HG02852 (cell line): ENCODE data around the gene TNC.

ENCODE experiments used
- ATAC-seq: cut with Tn5 transposase; IDR thresholded peaks from one replicate; pipeline ENCODE4 v1.9.1; 2021; ENCODE audit warnings: mild to moderate bottlenecking, moderate library complexity; ENCODE audit not compliant: unreplicated experiment

TNC gene

DNA sequence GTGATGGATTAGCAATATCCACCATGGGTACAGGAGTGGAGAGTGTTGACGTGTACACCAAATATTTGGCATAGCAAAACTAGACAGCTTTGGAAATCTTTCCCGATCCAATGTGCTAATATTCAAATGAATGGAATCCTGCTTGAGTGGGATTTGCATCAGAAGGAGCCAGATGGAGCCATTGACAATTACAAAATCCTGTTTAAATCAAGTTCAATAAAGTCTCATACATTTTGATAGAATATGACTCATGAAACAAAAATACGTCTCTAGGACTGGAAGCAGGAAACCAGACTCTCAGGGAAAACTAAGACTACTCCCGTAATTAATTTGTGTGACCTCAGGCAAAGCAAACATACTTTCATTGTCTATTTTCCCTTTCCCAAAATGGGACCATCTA lies 13.0 kb downstream of the TNC start:
- no peak for ATAC-seq

DNA sequence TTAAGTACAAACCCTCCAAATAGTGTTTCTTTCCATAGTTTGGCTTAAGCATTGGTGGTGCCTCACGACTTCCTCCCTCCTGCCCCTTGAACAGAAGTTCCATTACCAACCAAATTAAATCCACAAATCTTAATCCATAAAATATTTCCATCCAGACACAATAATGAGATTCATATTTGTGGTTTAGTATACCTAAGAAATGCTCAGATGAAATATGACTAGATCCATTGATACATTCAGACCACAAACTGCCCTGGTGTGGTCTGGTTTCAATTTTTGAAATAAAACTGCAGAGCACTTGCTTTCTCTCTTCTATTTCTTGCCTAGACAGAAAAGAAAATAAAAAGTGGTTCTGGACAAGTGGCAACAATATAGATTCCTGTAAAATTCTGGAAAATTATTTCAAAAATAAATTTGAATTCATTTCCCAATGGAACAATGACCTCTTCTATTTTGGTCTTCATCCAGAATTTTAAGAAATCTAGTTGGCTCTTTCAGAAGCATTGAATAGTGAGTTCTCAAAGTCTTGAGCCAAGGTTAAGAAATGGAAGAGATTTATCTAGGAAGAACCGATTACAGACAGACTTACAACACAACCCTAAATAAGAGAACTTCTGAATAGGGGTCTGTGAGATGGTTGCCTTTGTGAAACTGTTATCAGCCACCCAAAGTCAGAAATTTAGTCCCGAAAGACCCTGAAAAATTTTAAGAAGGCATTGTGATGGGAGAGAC lies 14.0 kb downstream of the TNC start:
- no peak for ATAC-seq

DNA sequence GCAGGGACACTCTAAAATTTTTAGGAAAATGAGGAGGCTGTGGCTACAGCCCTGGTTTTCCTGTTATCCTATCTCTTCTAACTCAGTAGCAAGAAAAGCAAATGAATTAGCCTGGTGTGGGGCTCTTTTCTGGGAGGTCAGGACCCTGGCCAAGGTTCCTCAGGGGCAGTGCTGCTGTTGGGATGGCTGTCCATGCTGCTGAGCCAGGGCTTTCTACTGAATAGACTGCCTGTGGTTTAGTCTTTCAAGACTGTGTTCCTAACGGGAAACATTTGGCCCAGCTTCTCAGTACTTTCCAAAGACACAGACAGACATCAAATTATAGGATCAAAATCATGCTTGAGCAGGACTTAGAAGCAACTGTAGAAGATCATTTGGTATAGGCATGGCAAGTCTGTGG lies 18.1 kb downstream of the TNC start:
- ATAC-seq: no peak

DNA sequence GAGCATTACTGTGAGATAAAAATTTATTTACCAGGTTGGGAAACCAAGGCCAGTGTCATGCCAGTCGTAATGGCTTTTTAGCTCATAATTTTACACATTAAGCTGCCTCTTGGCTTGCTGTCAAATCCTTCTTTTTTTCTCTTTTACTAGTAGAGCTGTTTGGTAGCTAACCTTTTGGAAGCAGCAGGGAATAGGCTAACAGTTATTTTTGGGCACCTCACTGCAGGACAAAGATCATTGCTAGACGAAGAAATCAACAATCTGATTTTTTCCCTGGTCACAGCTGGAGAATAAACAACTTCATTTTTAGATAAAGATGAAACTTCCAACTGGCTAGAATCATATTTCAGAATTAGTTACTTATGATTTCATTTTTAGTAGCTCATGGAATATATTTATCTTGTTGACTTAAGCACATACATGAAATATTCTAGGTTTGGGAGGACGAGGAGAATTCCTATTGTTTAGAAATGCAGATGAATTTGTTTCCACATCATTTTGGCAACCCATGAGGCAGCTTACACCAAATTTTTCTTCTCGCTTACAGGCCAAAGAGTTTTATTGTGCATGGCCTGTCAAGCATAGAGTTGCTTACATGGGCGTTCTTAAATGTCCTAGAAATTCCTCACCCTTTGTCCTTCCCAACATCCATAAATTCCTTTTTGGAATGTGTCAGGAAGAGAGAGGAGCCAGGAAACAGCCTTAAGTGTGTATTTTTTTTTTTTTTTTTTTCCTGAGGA lies 19.6 kb downstream of the TNC start:
- no peak for ATAC-seq

DNA sequence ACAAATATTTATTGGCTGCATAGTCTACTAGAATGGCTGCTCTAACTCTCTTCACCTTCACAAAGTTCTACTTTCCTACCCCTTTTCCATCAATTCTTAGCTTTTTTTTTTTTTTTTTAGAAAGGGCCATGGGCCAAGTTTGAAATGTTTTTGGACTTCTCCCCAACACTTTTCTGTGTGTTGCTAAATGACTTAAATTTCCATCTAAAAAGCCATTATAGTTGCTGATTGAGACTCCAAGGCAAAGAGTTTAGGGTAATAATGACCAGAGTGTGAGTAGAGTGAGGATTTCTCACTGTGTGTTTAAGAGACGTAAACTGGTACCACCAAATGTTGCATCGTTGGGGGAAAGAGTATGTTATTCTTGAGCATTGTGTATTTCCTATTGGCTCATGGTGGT lies 24.4 kb downstream of the TNC start:
- ATAC-seq: no peak

DNA sequence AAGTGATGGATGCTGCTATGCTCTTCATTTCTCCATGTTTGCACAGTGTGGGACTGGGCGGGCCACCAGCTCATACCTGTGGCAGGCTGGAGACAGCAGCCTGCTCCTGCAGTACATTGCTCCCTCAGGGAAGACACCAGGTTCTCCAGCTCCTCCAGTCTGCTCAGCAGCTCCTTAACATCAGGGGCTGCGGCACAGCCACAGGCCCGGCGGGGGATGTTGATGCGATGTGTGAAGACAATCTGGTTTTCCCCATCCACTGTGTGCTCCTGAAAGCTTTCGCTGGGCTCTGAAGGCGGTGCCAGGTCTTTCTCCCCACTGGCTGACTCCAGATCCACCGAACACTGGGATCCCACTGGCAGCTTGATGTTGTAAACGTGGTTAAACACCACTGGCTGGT lies 27.5 kb downstream of the TNC start:
- no peak for ATAC-seq

DNA sequence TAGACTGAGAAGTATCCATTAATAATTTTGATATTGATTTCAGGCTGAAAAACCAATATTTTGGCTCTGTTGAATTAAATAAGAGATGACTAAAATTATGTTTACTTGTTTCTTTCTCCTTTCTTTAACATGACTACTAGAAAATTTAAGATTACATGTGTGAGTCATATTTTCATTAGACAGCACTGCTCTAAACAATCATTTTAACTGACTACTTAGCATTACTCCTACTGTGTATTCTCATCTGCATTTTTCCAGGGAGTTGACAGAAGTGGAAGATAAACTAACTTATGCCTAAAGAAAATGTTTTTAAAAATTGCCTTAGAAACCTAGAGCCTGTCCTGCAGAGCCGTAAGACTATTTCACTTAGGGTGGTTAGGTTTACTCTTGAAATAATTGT lies 29.1 kb downstream of the TNC start:
- ATAC-seq: no peak

DNA sequence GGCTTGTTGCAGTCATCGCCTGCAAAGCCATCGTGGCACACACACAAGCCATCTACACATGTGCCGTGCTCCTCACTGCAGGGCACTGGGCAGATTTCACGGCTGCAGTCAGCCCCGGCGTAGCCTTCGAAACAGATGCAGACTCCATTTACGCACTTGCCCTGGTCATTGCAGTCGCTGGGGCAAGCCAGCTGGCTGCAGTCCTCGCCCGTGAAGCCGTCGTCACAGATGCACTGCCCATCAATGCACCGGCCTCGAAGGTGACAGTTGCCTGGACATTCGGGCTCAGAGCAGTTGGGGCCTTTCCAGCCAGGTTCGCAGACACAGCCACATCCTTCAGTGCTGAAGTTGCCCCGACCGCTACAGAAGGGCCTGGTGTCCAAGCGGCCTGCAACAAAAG lies 31.1 kb downstream of the TNC start:
- no peak for ATAC-seq

DNA sequence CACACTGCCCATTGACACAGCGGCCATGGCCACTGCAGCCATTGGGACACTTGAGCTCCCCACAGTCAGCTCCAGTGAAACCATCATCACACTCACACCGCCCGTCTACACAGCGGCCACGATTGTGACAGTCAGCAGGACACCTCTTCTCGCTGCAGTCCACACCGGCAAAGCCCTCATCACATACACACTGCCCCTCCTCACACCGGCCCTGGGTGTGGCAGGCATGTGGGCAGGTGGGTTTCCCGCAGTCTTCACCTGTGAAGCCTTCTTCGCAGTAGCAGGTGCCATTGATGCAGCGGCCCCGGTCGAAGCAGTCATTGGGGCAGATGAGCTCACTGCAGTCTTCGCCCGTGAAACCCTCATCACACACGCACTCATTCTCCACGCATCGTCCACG lies 31.5 kb downstream of the TNC start:
- ATAC-seq: no peak

DNA sequence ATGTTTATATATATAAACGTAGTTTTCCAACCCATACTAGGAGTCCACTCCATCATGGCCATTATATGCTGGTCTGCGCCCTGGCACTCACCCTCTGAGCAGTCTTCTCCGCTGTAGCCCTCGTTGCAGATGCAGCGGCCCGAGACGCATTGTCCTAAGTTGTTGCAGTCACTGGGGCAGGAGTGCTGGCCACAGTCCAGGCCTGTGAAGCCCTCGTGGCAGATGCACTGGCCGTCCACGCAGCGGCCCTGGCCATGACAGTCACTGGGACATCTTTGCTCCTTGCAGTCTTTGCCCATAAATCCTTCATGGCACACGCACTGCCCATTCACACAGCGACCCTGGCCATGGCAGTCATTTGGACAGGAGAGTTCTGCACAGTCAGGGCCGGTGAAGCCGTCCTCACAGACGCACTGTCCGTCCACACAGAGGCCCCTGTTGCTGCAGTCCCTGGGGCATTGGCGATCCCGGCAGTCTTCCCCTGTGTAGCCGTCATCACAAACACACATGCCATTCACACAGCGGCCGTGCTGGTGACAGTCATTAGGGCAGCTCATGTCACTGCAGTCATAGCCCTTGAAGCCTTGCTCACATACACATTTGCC lies 32.1 kb downstream of the TNC start:
- ATAC-seq: no peak

DNA sequence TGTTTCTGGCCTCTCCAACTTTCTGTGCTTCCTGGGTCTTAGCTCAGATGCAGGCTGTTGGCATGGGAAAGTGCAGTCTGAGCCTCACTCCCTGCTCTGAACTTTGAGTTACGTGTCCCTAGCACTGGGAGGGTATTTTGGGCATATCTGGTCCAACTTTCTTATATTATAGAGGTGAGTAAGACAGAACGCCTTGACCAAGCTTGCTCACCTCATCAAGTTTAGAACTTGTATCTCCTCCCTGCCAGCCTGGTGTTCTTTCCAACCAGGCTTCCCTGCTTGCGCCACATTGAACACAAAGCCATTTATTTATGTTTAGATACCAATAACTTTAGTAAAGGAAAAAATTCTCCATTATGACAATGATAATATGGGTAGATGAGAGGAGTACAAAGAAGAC lies 33.2 kb downstream of the TNC start:
- ATAC-seq: no peak

DNA sequence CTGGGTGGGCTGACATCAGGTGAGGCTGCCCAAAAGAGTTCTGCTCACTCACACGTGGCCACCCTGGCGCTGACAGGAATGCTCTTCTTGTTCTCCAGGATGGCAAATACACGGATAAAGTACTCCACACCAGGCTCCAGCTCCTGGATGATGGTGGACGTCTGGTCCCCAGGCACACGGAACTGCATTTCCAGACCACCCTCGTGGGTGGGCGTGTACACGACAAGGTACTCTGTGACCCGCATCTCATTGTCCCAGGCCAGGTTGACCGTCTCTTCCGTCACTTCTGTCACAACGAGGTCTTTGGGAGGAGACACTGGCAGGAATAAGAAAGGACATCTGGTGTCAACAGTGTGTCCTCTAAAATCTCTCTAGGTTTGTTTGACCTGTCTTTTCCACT lies 33.8 kb downstream of the TNC start:
- no peak for ATAC-seq

DNA sequence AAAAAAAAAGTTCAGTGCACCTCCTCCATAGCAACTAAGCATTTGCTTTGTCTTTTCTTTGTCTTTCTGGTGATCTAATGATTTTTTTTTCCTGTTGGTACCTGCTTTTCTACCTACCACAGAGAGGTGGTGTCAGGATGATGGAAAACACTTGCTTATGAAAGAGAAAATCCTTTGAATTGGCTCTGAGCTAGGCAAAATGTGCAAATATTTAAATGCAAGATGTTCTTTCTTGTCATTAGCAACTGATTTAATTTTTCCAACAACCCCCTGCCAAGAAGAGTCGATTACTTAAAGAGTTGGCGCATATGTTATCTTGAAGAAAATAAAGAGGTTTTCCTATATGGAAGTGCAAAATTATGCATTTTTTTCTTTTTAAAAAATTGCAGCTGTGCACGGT lies 37.7 kb downstream of the TNC start:
- ATAC-seq: no peak

DNA sequence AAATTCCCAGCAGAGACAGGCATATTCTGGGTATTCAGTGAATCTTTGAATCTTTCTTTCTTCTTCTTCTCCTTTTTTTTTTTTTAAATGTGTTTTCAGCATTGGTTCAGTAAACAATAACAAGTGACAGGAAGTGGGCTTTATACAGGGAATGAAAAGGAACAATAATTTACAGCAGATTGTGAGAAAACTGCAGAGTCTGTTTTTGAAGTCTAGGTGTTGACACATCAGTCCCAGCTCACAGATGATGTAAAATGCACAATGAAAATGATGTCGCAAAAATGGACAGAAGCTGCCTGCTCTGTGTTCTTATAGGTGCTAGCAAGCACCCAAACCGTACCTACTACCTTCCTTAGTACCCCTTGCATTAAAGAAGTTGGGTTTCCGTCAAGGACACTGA lies 38.8 kb downstream of the TNC start:
- ATAC-seq: no peak

DNA sequence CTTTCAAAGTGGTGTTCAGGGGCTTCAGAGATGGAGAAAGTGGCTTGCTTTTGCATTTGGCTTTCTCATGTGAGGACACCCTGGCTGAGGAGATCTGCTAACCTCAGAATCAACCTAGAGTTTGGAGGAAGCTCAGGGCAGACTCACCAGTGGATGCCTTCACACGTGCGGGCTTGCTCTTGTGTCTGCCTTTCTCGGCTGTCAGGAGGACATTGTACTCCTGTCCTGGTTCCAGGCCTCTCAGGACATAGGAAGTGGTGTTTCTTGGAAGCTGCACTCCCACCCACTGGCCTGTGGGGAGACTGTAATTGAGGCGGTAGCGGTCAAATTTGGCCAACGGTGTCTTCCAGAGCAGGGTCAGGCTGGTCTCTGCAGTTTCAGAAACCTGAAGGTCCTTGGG lies 44.5 kb downstream of the TNC start:
- no peak for ATAC-seq

DNA sequence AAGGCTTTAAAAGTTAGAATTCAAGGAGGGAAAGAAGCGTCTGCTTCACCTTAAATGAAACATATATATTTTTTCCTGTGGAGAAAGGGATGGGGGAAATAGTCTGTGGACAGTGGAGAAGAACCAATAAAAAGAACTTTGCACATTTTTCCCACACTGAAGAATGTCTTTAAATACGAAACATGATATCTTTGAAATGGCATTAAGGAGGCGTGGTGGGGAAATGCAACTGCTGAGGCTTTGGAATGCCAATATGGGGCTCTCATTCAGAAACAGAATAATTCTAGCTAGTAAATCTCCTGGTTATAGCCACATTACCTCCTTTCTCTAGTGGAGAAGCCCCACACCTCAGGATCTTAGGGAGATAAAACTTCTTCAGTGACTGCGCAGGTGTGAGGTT lies 46.8 kb downstream of the TNC start:
- ATAC-seq: no peak

DNA sequence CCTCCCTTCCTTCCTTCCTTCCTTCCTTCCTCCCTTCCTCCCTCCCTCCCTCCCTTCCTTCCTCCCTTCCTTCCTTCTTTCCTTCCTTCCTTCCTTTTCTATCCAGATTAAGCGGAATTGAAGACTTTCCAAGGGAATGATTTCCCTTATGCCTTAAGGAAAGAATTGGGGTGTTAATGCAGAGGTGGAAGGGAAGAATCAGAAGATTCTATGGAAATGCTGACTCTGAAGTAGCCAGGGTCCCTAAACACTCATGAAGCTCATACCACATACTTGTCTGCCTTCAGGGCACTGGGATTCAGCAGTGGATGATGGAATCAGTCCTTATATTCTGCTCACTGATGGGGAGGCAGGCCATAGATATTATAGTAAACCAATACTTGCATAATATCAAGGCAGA lies 48.2 kb downstream of the TNC start:
- no peak for ATAC-seq

DNA sequence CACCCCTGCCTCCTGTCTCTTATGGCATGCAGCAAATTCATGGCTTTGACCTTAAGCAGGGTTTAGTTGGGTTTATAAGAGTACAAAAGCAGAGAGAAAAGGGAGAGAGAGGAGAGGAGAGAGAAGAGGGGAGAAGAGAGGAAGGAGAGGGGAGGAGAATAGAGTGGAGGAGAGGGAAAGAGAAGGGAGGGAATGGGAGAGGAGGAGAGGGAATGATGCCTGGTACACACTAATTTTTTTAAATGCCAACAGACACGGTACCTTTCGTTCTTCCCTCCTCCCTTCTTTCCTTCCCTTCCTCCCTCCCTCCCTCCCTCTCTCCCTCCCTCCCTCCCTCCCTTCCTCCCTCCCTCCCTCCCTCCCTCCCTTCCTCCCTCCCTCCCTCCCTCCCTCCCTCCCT lies 48.7 kb downstream of the TNC start:
- ATAC-seq: no peak

DNA sequence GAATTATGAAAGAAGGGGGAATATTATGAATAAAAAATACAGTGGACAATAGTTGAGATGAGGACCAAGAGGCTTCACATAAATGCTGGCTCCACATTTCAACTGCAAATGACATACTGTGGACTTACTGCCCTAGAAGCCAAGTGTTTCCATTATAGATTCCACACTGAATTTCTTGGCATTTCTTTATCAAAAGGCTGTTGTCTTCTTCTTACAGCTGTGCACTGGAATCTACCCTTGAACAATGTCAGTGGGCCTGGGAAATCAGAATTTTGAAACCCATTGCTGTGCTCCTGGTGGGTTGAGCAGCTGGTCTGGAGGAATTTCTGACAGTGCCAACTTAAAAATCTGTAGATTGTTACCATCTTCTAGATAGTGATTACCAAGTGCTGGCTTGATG lies 49.9 kb downstream of the TNC start:
- ATAC-seq: no peak

DNA sequence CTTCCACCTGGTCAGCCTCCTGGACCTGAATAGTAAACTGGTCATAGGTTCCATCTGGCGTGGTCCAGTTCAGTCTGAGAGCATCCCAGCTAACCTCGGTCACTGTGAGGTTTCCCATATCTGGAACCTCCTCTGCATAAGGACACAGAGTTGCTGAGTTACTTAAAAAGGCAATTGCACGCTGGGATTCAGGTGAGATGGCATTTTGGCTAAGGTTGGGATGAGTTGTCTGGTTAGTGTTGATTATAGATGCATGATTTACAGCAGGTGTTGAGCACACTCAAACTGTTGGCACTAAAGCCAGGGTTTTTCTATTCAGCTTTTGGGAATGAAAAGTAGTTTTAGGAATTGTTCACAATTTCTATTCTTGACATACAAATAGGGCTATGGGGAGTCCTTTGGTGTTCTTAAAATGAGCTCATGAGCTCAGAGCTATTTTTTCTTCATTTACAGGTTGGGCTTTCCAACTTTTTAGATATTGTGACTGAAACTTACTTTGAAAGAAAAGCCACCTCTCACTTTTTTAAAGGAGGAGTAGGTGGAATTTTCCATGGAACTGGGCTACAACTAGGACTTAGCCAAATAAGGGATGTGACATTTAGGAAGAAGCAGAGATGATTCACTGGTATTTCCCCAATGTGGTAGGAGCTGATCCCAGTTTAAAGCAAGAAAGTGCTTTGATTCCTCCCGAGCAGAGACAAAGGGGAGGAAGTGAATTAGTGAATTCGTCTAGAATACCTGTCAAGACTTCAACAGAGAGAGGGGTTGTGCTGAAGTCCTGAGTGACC lies 54.7 kb downstream of the TNC start:
- ATAC-seq: no peak

DNA sequence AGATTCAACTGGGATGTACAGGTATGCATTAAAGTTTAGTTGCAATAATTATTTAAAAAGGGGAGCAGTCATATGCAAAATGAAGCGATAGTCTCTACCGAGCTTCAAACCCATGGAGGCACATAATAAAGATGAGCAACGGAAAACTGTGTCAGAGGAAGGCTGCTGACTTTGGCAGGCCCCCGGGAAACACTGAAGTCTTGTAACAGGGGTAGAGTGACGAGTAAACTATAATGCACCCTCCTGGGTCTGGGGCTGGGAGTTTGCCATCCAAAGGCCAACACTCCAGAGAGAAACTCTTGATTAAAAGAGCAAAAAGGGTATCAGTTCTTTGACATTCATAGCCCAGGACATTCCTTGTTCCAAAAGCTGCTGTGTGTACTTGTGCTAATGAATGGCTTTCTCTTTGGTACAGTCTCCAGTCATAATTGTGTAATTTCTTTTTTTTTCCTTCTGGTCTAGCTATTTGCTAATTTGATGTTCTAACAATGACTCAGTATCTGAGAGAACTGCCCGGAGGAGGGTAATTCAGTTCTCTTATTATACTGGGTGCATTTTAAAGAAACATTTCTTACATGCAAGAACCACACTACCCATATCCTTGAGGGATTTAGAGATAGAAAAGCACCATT lies 59.2 kb downstream of the TNC start:
- ATAC-seq: no peak
